GM19395 (cell line): ENCODE measurements around the gene CCL13.

ENCODE experiments used
- ATAC-seq: cut with Tn5 transposase; IDR thresholded peaks from one replicate; pipeline ENCODE4 v1.9.1; 2021; ENCODE audit warnings: mild to moderate bottlenecking, moderate library complexity; ENCODE audit not compliant: unreplicated experiment

The CCL13 gene

DNA sequence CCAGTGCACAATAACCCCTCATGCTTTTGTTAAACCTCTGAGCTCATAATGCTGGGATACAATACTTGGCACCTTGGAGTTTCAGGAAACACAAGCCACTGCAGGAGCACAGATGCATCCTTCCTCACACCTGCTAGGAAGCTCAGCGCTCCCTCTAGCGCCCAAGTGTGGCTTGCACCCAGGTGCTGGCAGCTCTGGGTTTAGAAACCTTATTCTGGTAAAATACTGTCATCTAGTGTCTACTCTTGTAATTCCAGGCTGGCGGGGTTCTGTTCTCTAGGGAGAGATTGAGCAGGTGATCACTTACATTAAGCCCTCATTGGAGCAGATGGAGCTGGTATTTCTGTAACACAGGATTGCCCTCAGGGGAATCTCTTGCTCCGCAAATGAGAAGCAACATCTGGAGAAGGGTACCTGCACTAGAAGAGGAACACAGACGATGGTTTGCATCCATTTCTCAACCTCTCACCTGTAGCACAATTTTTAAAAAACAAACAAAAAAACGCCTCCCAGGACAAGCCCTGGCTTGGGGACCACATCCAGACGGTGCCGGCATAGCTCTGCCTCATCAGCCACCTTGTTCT, 5.3 kb downstream of the CCL13 start:
- peak; percentile 84 for ATAC-seq

DNA sequence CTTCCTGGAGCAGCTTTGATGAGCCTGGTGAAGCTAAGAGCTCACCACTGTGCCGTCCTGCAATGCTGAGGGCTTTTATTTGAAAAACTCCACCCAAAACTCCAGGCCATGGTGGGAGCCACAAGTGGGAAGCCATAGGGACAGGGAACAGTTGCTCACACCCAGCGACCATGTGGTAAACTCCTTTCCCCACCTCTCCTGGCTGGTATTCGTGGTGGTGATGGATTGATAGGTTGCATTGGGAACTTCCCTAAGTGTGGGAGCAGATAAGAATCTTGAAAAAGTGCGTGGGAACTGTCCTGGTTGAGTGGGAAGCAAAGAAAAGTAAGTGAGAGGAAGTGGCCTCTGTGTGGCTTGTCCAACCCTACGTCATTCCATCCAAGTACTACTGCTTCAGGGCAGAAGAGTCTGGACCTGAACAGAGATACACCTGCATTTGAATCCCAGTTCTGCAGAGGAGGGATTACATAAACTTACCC, 6.9 kb downstream of the CCL13 start, which contains the start of gene CCL1:
TSS of gene CCL1 (minus strand) at position 51 of the 479 bp plus-strand sequence. CDS start 72 bp downstream, outside the sequence.
- no peak for ATAC-seq

DNA sequence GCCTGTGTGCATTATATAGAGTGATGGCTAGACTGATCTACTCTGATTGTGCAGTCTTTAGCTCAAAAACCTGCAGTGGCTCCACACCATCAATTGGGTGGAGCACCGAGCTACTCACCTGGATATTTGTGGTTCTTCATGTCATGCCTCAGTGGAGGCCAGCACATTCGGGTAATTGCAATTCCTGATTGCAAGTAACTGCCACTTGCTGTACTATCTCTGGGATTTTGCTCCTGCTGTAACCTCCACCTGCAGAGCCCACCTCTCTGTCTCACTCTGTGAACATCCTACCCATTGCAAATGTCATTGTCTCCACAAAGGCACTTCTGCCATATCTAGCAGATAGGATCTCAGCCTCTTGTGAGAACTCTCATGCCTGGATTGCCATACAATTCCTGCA, 8.5 kb downstream of the CCL13 start:
- no peak for ATAC-seq

DNA sequence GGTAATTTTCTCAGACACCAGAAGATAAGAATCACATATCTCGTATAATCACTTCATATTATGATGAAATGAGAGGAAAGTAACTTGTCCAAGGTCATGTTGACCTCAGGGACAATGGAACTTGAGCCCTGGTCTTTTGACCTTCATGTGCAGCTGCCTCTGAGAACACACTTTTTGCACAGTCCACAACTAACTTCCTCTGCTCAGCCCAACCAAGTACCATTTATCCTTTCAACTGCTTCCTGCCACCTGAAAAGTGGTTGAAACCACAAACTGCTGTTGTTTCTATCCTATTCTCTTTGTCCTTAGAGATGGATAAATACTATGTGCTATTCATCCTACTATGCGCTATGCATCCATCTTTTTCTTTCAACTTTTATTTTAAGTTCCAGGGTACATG, 9.1 kb downstream of the CCL13 start:
- no peak for ATAC-seq

DNA sequence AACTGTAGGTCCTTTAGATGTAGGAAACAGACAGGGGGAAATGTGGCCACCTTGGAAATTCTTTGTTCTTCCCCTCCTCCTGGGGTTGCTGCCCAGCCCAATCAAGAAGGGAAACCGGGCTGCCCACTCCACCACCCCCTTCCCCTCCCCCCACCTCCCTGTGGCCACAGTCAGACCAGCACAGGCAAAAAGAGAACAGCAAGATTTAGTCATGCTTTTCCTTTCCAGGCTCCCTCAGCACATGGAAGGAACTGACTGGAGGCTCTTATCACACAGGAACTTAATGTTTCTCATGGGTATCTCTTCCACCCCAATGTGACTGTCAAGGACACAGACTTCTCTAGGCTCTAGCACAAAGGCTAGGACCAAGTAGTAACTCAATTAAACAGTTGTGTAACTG, 9.7 kb downstream of the CCL13 start:
- no peak for ATAC-seq

DNA sequence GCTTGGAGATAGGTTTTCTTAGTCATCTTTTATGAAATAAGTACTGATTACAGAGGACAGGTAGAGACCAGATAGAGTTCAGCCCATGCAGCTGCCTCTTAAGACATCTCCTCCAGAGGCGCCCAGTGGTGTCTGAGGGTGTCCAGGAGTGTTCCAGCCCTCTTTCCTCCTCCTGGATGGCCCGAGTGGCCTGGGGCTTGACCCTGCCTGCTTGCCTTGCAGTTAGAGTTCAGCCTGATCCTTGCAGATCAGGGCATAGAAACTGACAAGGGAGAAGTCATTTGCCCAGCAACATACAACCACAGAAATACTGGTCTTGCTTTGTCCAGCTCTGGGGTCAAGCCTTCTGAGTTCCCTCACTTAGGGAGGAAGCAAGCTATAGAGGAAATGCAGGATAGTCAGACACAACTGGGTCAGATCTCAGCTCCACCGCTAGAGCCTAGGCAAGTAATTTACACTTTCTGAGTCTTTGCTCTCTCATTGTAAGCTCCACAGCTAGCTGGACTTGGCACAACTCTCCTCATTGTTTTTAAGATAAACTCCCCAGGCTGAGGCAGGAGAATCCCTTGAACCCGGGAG, 10.3 kb downstream of the CCL13 start:
- ATAC-seq = no peak

DNA sequence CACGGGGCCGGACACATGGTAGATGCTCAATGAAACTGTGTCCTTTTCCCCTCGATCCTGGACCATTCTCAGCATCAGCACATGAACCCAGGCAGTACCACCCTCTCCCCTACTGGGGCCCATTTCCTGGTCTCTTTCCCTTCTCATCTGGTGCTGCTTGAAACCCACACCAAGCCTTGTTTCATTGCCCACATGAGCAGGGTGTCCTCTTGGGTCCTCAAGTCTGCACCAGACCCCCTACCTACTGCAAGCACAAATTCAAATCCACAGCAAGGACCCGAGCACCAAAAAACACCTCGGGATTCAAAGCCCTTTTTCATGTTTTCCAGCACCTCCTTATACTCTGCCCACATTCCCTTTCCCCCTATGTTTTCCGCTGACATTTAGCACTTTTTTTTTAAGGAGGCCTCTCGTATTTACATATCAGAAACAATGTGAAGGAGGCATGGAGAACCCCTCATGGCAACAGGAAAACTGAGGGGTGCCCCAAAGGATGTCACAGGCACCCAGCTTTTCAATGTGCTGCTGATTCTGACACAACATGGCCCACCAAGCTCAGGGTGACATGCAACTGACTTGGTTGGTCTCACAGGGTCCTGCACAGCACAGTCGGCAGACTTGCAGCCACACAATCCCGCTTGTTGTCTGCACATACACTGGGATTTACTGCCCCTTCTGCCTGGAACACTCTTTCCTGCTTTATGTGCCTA, 11.4 kb downstream of the CCL13 start:
- ATAC-seq = no peak

DNA sequence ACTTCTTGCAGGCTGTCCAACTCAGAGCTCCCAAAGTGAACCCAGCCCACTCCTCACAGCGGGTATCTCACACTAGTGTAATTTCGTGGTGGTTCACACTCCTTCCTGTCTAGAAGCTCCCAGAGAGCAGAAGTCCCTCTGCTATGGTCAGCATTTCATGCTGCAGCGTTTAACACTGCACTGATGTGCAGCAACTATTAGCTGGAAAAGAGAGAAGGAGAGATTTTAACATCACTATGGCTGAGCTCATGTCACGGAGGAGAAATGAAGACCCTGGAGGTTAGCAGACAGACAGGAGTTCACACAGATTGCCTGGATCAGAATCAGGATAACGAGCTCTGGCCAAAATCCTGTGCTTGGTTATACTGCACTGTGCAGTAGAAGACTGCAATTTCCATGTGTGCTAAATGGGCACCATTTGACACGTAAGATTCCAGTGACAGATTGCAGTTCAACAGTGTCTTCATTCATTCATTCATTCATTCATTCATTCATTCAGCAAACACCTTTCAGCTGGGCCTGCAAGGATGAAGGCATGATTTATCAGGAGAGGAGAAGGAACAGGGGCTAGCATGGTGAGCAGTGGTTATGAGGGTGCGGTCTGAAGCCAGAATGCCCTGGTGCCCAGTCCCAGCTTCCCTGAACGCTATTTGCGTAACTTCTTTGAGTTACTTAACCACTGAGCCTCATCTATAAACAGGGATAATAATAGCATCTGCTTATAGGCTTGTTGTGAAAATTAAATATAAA, 12.1 kb downstream of the CCL13 start:
- ATAC-seq = no peak

DNA sequence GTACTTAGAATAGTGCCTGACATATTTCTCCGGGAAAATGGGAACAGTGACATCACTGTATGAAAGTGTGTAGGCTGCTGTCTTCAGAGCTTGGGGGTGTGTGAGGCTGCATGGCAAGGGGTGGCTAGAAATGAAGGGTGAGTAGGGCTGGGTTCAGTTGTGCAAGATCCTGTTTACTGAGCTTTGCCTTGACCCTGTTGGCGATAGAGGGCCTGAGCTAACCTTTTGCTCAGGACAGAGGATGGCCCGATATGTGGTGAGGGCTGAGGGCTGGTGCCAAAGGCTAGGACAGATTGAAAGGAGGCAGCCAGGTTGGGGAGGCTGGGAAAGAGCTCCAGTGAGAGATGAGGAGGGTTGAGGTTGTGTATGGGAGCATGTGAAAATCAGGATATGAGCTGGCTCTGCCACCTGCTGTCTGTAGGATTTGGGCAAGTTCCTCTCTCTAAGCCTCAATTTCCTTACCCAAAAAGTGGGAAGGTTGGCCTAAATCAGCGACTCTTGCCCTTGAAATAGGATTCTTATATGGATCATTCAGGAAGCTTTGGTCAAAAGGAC, 12.7 kb downstream of the CCL13 start:
- ATAC-seq = no peak

DNA sequence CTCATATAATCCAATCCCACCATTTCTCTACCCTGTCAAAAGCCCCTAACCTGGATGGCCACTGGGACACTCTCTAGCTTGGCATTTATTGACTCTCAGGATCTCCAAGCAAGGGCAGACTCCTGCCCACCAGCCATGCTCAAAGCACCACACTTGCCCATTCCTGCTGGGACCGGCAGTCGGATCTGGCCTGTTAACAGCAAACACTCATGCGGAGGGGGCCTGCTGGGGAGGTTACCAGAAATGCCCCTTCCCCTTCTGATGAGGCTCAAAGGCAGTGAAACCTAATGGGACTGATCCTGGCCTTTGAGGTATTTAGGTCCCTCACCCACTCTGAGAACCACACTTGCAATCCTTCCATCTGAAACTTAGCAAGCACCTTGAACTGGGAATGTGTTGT, 13.3 kb downstream of the CCL13 start:
- ATAC-seq = no peak

DNA sequence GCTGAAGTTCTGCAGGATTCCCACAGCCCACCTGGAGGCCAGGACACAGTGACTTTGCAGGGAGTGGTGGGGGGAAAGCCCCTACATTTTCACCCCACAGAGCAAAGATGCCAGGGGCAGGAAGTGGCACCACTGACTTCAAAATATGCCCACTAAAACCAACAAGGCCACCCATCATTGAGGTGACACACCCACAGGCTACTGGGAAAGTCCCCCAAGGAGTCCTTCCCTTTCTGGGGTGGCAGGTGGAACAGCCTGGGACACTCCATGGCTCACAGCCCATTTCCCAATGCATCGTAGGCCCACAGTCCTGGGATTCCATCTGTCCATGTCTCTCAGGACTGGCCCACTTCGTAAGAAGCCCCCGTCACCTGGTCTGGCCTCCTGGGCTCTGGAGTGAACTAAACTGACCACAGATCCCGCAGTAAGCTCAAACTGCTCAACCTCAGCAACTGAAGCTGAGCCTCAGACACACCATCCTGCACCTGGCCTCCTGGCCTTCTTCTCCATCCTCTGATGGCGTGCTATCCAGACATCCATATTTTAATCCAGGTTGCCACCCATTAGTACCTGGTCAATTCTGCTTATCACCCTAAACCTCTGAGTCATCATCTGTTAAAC, 14.2 kb downstream of the CCL13 start:
- no peak for ATAC-seq

DNA sequence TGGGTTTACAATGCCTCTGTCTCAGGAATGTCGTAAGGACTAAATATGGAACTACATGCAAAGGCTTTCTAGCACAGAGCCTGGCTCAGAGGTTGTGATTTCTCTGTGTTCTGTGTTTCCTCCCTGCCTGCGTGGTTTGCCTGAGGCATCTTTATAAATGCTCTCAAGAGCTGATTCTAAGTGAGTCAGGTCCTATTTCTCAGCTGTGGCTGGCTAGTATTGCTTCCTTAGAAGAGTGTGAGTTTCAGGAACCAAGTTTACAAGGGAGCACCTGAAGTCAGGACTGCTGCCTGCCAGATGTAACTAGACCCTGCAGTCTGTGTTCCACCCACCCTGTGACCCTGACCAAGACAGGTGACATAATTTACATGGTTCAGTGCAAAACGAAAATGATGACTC, 14.7 kb downstream of the CCL13 start:
- no peak for ATAC-seq

DNA sequence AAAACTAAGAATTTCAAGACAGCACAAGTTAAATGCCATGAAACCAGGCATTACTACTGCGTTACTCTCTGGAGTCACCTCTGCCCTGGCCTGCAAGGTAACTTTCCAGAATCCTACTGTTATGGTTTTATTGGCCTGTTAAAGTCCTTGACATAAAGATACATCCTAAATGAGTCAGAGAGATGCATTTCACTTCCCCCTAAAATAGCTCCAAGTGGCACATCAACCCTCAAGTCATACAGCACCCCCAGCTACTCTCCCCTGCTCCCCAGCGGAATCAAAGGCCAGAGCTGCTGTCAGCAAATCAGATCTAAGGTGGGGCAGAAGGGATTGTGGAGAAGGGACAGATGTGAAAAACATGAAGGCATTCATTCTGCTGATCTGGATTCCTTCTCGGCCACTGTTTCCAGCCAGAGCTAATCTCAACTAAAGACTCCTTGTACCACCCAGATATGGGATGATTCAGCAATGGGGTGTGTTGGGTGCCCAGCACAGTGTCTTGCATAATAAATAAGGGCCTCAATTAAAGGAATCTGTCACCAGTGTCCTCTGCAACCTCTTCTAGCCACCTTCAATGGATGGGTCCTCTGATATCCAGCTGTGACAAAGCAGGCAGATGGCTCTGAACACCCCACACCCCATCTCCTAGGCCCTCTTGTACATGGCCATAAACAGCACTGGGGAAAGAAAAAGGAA, 15.3 kb downstream of the CCL13 start:
- no peak for ATAC-seq

DNA sequence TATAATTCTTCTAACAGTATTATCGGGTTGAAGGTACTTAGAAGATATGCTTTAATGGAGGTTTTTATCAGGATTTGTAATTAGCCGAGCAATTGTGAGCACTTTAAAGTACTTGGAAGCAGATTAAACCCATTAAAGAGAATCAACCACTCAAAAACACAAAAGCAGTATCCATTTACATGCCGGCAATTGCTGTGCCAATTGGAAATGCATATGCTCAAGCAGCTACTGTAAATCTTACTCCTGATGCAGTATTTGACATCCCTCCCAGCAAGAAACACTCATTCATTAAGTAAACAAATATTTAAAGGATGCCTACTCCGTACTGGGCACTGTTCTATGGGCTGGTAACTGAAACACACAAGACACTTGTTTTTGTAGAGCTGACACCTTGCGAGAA, 18.2 kb downstream of the CCL13 start:
- ATAC-seq = no peak

DNA sequence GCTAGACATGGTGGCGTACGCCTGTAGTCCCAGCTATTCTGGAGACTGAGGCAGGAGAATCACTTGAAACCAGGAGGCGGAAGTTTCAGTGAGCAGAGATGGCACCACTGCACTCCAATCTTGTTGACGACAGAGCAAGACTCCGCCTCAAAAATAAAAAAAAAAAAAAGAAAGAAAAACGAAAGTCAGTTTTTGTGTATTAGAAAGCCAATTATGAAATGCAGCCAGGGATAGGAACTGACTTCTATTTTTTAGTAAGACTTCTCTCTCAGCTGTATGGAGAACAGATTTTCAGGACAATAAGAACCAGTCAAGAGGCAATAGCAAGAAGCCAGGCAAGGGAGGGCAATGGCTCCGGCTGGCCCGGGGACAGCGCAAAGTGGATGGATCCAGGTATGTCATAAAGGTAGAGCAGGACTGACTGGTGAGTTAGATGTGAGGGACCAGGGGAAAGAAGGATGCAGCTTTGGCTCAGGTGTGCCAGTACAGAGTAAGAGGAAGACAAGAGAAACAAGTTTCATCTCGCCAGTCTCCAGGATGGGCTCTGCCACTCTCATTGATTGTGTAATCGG, 19.2 kb downstream of the CCL13 start:
- no peak for ATAC-seq

DNA sequence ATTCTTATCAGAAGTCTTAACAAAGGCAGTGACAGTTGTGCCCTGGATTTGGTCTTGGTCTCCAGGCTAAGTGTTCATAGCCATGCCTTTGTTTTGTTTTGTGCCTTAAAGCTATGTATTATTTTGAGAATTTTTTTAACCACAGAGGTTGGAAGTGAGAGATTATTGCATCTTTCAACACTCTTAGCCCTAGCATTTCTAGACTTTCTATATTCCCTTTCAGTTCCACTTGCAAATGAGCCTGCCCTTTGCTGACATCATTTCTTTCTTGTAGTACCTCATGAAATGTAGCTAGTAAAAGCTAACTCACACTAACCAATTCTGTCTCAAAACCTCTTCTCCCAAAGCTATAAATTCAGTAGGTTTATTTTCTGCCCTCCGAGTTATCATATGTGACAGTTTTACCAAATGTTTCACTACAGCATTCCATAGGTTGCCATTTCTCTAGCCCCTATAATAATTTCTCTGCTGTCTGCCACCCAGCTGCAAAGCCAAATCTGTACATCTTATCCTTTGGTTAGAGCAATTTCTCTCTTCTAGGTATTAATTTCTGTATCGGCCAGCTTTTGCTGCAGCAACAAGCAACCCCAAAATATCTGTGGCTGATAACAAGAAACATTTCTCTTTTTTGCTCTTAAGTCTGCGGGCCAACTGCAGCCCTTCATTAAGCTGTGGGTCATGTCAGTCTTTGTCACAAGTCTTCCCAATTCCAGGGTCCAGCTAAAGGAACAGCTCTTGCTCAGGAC, 21.0 kb downstream of the CCL13 start:
- ATAC-seq = peak; percentile 56

DNA sequence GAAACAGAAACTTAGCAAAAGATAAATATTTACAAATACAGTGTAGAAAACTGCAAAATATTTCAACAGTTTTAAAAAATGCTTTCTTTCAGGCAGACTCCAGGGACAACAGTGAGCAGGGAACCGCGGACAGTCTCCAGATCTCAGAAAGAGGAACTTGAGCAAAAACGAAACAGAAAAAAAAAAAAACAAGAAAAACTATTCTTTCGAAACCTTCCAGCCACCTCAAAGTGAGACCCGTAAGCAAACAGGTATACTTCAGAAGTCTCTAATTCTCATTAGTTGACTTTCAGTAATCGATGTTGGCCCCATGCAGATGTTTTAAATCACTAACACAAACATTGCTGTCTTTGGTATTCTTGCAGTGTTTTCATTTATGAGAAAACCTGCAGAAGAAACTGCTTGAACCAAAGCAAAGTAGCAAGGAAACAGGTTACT, 22.4 kb downstream of the CCL13 start:
- peak; percentile 83 for ATAC-seq

DNA sequence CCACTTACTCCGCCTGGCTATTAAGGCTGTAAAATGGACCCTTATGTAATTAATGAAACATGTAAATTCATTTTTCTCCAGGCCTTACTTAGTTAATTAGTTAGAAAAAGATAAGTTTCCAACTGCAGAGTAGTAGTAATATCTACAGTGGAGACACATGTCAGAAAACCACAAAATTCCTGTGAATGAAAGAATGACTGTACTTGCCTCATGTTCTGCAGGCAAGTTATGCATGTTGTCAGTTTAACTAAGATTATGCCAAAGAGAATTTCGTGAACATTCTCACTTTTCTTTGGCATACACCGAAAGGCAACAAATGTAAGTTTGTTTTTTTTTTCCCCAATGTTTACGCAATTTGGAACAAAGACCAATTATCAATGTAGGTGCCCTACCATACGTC, 23.6 kb downstream of the CCL13 start:
- ATAC-seq = no peak

DNA sequence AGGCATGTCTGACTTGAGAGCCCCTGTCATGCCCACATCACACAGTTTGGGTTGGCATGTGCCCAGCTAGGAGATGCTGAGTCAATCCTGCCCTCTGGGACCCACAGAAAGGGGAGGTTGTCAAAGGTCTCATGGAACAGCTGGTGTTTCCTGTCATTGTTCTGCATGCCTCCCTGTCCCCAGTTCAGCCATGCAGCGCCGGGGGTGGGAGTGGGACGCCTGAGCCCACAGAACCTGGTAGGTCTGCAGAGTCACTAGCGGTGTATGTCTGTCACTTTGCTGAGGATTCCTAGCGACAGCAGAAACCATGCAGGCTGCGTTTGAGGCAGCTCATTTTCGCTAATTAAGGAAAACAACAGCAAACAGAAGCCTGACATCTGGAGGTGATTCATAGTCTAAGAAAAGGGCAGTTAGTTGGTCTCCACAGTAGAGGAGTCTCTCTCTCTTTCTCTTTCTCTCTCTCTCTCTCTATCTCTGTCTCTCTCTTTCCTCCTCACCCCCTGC, 26.4 kb downstream of the CCL13 start:
- ATAC-seq = no peak
